HepG2 (cell line): ENCODE results near the gene NFASC. TPM values are rescaled to one million over a fixed set of nuclear protein-coding genes. Genes with fewer than 3 reads are reported as not detected.

Source experiments
- ATAC-seq: fragments of 200-7000 bp; cut with Tn5 transposase; 3 replicates; pipeline ENCODE4 v1.9.1; 2020; ENCODE audit warnings: mild to moderate bottlenecking, moderate library complexity
- BruUV-seq: library from RNA; stranded (reverse); fragments of 400-500 nt; replicated peaks from 2 replicates; lab custom pipeline; 2021; lab: Mats Ljungman, UMichigan
- CTCF ChIA-PET: fragments of 300-600 bp; formaldehyde crosslinking; extraction: SDS; loops from one replicate; lab custom pipeline; 2021; ENCODE audit warnings: low total read pairs, inconsistent platforms, low intra/inter-chr PET ratio; lab: Yijun Ruan, JAX
- POLR2A ChIA-PET: fragments of 350-600 bp; sonication (Branson Sonifier 250); formaldehyde crosslinking; loops from one replicate; lab custom pipeline; 2020; ENCODE audit warnings: antibody characterized with exemption, inconsistent platforms; lab: Yijun Ruan, JAX
- DNase-seq: peaks from one replicate; pipeline ENCODE4 v3.0.0-alpha.2; 2015; ENCODE audit warnings: low spot score
- FAIRE-seq: peaks from 3 replicates; lab custom pipeline; 2011; peaks lifted over from hg19 to GRCh38; lab: Jason Lieb, UNC
- H2AFZ ChIP-seq: one replicate; pipeline ENCODE4 v1.6.1; 2011; ENCODE audit warnings: low read length, inconsistent platforms
- H3K27ac ChIP-seq: fragments of 300-600 bp; 3 replicates; pipeline ENCODE4 v1.8.0; 2011; ENCODE audit warnings: mixed run types, mild to moderate bottlenecking, mixed read lengths, low read length, inconsistent platforms; ENCODE audit not compliant: insufficient read depth; ENCODE audit errors: extremely low read length
- H3K27me3 ChIP-seq, 2 experiments: fragments of 200-600 bp in 1 of 2; 2 replicates in 1 of 2; 3 replicates in 1 of 2; pipeline versions ENCODE4 v1.6.0 to v1.8.0; 2011; ENCODE audit warnings: low read length in 2 of 2, mild to moderate bottlenecking in 2 of 2, moderate library complexity in 2 of 2, inconsistent platforms in 1 of 2; ENCODE audit not compliant: insufficient read depth in 2 of 2, control insufficient read depth in 1 of 2
- H3K36me3 ChIP-seq, 2 experiments: fragments of 200-600 bp in 1 of 2; replicated peaks in 1 of 2; 2 replicates in 1 of 2; 3 replicates in 1 of 2; pipeline versions ENCODE4 v1.5.1 to v1.8.0; 2011; ENCODE audit warnings: low read length in 2 of 2, inconsistent platforms in 1 of 2; ENCODE audit not compliant: insufficient read depth in 2 of 2, control insufficient read depth in 1 of 2
- H3K4me1 ChIP-seq: 2 replicates; pipeline ENCODE4 v1.5.1; 2012; ENCODE audit warnings: low read length, inconsistent platforms; ENCODE audit not compliant: insufficient read depth
- H3K4me2 ChIP-seq: 2 replicates; pipeline ENCODE4 v1.6.0; 2011; ENCODE audit warnings: low read depth, low read length, inconsistent platforms
- H3K4me3 ChIP-seq, 3 experiments: fragments of 200-600 bp in 1 of 3; sonication (generic), shearing (Covaris generic) in 1 of 3; replicated peaks in 1 of 3; 2 replicates each; pipeline ENCODE4 v1.5.1; 2011 to 2016; ENCODE audit warnings: low read length in 3 of 3, inconsistent platforms in 2 of 3, low read depth in 2 of 3, mild to moderate bottlenecking in 2 of 3, control low read depth in 1 of 3, mixed read lengths in 1 of 3; ENCODE audit not compliant: insufficient read depth in 1 of 3
- H3K79me2 ChIP-seq: one replicate; pipeline ENCODE4 v1.6.1; 2011; ENCODE audit warnings: low read length, inconsistent platforms; ENCODE audit not compliant: insufficient read depth
- H3K9ac ChIP-seq: 2 replicates; pipeline ENCODE4 v1.6.0; 2011; ENCODE audit warnings: mild to moderate bottlenecking, low read depth, low read length, inconsistent platforms; ENCODE audit not compliant: insufficient read depth
- H3K9me3 ChIP-seq: 2 replicates; pipeline ENCODE4 v1.5.1; 2012; ENCODE audit warnings: mild to moderate bottlenecking, low read length
- H4K20me1 ChIP-seq: 2 replicates; pipeline ENCODE4 v1.6.0; 2011; ENCODE audit warnings: inconsistent platforms, mild to moderate bottlenecking, low read length, moderate library complexity; ENCODE audit not compliant: insufficient read depth
- ARID2 ChIP-seq: sonication (generic); formaldehyde crosslinking; IDR thresholded peaks from 2 replicates; pipeline ENCODE4 v1.8.1; 2022; ENCODE audit warnings: mild to moderate bottlenecking, missing genetic modification reagents, borderline replicate concordance
- ETV5 ChIP-seq: IDR thresholded peaks from 2 replicates; pipeline ENCODE4 v1.6.1; 2018; ENCODE audit warnings: missing biosample characterization, missing genetic modification reagents, inconsistent platforms, borderline replicate concordance
- SCMH1 ChIP-seq: sonication (generic); formaldehyde crosslinking; IDR thresholded peaks from 2 replicates; pipeline ENCODE4 v1.9.0; 2021; ENCODE audit warnings: missing genetic modification reagents, mild to moderate bottlenecking, borderline replicate concordance
- SP1 ChIP-seq, 2 experiments: fragments of 450-650 bp in 1 of 2; sonication (generic) in 1 of 2; formaldehyde crosslinking in 1 of 2; IDR thresholded peaks; 2 replicates each; pipeline versions ENCODE4 v1.4.0 to v1.6.1; 2016 to 2020; ENCODE audit warnings: missing genetic modification reagents in 1 of 2
- ZNF12 ChIP-seq: sonication (generic); formaldehyde crosslinking; IDR thresholded peaks from 2 replicates; pipeline ENCODE4 v1.5.0; 2020; ENCODE audit warnings: missing genetic modification reagents
- ZNF432 ChIP-seq: sonication (generic); formaldehyde crosslinking; IDR thresholded peaks from 2 replicates; pipeline ENCODE4 v1.5.0; 2020; ENCODE audit warnings: missing genetic modification reagents, mild to moderate bottlenecking, borderline replicate concordance
- ZNF441 ChIP-seq: sonication (generic); formaldehyde crosslinking; IDR thresholded peaks from 2 replicates; pipeline ENCODE4 v1.7.0; 2021; ENCODE audit warnings: missing genetic modification reagents, borderline replicate concordance
- ZNF468 ChIP-seq: sonication (generic); formaldehyde crosslinking; IDR thresholded peaks from 2 replicates; pipeline ENCODE4 v1.8.0; 2022; ENCODE audit warnings: mild to moderate bottlenecking, moderate library complexity, missing genetic modification reagents
- ZNF589 ChIP-seq: sonication (generic); formaldehyde crosslinking; conservative IDR thresholded peaks from 2 replicates; pipeline ENCODE4 v1.8.0; 2022; ENCODE audit warnings: mild to moderate bottlenecking, moderate library complexity, missing genetic modification reagents
- WGBS: methylation state at CpG from one replicate; pipeline ENCODE4 v1.1.6; 2017; ENCODE audit warnings: low lambda C conversion rate; 5-methylcytosine and 5-hydroxymethylcytosine counted together
- in situ Hi-C: cut with HindIII; loops from 2 replicates; pipeline ENCODE4 v1.10.0; 2017; ENCODE audit warnings: low pct_unique_long_range_greater_than_20kb; ENCODE audit not compliant: extremely low pct_ligation_motif_present
- intact Hi-C: fragments of 100-400 bp; cut with micrococcal nuclease; formaldehyde crosslinking; loops from one replicate; pipeline ENCODE4 v1.10.0; 2022; ENCODE audit not compliant: unreplicated experiment
- polyA plus RNA-seq, 8 experiments: library from polyadenylated mRNA; depleted of rRNA in 3 of 8; stranded (reverse) in 7 of 8; unstranded in 1 of 8; fragments of >200 nt; fragmentation: Illumina TruSeq in 4 of 8; extraction: Trizol in 4 of 8; gene quantifications; 2 replicates each; pipeline versions ENCODE4 v1.2.1 to v1.2.3, GENCODE V29; 2011 to 2016; ENCODE audit warnings: low read depth in 4 of 8, missing spikeins in 1 of 8, mixed read lengths in 1 of 8; ENCODE audit not compliant: insufficient read depth in 1 of 8
- total RNA-seq, 5 experiments: library from RNA; depleted of rRNA; stranded (reverse); fragments of >200 nt; fragmentation: Illumina TruSeq; extraction: Trizol; gene quantifications; 2 replicates each; pipeline ENCODE4 v1.2.3, GENCODE V29; 2016; ENCODE audit warnings: low read depth in 1 of 5
- TF ChIP-seq, protein P1 (sequence below): IDR thresholded peaks from 2 replicates; pipeline ENCODE4 v1.6.1; 2016

NFASC gene
- total and polyA plus RNA-seq, 2 of the 13 experiments (the other 11 are each of a cell fraction or from before 2014, with no cell fraction given) = not detected

- DNase-seq (no peak), FAIRE-seq (no peak), ATAC-seq (no peak)
- Histone ChIP-seq H3K27me3 (peaks cover 0 to 26% of the 10 kb centered on the region in 2 experiments; a peak in 3 of 5 replicates), H3K4me3 (no peak overlapping the region), H2AFZ (no peak overlapping the region), H3K9me3 (no peaks in the 10 kb centered on the region), H4K20me1 (no peaks in the 10 kb centered on the region), H3K9ac (no peak overlapping the region), H3K27ac (no peak overlapping the region), H3K4me2 (no peak overlapping the region), H3K36me3 (no peaks in the 10 kb centered on the region), H3K79me2 (no peaks in the 10 kb centered on the region), H3K4me1 (no peaks in the 10 kb centered on the region)
- no TSS peak for BruUV-seq
- CTCF ChIA-PET = no interaction called here
- POLR2A ChIA-PET = no interaction called here
- intact Hi-C loops (no loop called here), in situ Hi-C loops (loop anchor here (10.0 kb wide), 1 partner anchor 187 kb away; no protein-coding TSS in a partner anchor)
- WGBS = 62% methylated on average over 4 of the region's 4 CpGs
- TF ChIP-seq ZNF589 (CRISPR knock-in tag) = no peak
- no peak for TF ChIP-seq ZNF12 (CRISPR knock-in tag)
- no peak for TF ChIP-seq ZNF441 (CRISPR knock-in tag)
Measured at GRCh38 chr1:205068001-205068400, 197.3 kb downstream of the NFASC start.

DNA sequence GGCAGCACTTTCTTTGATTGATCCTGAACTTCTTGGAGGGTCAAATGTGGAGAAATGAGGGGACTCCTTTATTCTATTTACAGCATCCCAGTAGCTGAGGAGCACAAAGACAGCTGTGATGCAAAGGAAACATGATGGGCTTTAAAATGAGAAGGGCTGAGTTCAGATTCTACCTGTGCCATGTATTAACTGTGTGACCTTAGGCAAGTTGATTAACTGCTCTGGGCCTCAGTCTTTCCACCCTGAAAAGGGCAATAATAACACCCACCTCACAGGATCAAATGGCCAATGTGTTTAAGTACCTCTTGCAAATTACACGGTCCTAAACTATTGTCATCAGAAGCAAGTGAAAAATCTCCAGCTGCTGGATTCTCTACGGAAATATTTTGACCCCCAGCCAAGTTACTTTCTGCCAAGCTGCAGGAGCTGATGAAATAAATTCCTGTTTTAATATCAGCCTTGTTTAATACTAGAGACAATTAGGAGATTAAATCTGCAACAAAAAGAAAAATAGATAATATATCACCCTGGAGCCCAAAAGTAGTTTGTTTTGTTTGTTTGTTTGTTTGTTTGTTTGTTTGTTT is 197.9 kb downstream of the NFASC start:
- no peaks in the 10 kb centered on the region for H4K20me1 ChIP-seq
- no peak overlapping the region for H3K9ac ChIP-seq
- intact Hi-C loops = no loop called here
- no peak for TF ChIP-seq ETV5 (CRISPR knock-in tag)
- TF ChIP-seq SP1 (IDR thresholded peaks at IDR 0.05) = no peak
- no peak for TF ChIP-seq SP1 (CRISPR knock-in tag; IDR thresholded peaks at IDR 0.05)
- no peak for TF ChIP-seq ZNF468 (CRISPR knock-in tag)
- TF ChIP-seq SCMH1 (CRISPR knock-in tag) = no peak
- TF ChIP-seq ARID2 (CRISPR knock-in tag) = no peak
- TF ChIP-seq, protein P1, sequence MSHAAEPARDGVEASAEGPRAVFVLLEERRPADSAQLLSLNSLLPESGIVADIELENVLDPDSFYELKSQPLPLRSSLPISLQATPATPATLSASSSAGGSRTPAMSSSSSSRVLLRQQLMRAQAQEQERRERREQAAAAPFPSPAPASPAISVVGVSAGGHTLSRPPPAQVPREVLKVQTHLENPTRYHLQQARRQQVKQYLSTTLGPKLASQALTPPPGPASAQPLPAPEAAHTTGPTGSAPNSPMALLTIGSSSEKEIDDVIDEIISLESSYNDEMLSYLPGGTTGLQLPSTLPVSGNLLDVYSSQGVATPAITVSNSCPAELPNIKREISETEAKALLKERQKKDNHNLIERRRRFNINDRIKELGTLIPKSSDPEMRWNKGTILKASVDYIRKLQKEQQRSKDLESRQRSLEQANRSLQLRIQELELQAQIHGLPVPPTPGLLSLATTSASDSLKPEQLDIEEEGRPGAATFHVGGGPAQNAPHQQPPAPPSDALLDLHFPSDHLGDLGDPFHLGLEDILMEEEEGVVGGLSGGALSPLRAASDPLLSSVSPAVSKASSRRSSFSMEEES (CRISPR knock-in tag) = no peak
- TF ChIP-seq ZNF432 = no peak
- DNase-seq = no peak
- WGBS = 2% methylated on average over 2 of the region's 2 CpGs
- no peak overlapping the region for H2AFZ ChIP-seq
- no peaks in the 10 kb centered on the region for H3K9me3 ChIP-seq
- H3K4me2 ChIP-seq = no peak overlapping the region
- no peak for FAIRE-seq
- peaks cover 0 to 31% of the 10 kb centered on the region in 2 experiments; a peak in 3 of 5 replicates for H3K27me3 ChIP-seq
- no peak overlapping the region for H3K4me3 ChIP-seq
- CTCF ChIA-PET = no interaction called here
- no TSS peak for BruUV-seq
- no peaks in the 10 kb centered on the region for H3K36me3 ChIP-seq
- ATAC-seq = no peak
- no peaks in the 10 kb centered on the region for H3K4me1 ChIP-seq
- in situ Hi-C loops = loop anchor here (10.0 kb wide), 1 partner anchor 186 kb away; no protein-coding TSS in a partner anchor
- no peaks in the 10 kb centered on the region for H3K79me2 ChIP-seq
- no peak overlapping the region for H3K27ac ChIP-seq
- POLR2A ChIA-PET = no interaction called here
